BJ (cell line): ENCODE data around the gene ZNF804A. TPM values are rescaled to one million over a fixed set of nuclear protein-coding genes. Genes with fewer than 3 reads are reported as not detected.

Source experiments
- CTCF ChIA-PET: fragments of 350-600 bp; formaldehyde crosslinking; extraction: SDS; loops from one replicate; lab custom pipeline; 2021; ENCODE audit warnings: antibody characterized with exemption, inconsistent platforms; lab: Yijun Ruan, JAX
- POLR2A ChIA-PET: fragments of 300-600 bp; sonication (Branson Sonifier 250); formaldehyde crosslinking; extraction: SDS; loops from one replicate; lab custom pipeline; 2021; ENCODE audit warnings: antibody characterized with exemption; lab: Charles Lee
- DNase-seq: peaks from one replicate; pipeline ENCODE4 v3.0.0-alpha.2; 2011; ENCODE audit warnings: low read depth
- H3K27me3 ChIP-seq: 2 replicates; pipeline ENCODE4 v1.6.0; 2011; ENCODE audit warnings: low read length; ENCODE audit not compliant: control insufficient read depth, insufficient read depth
- H3K36me3 ChIP-seq: 2 replicates; pipeline ENCODE4 v1.5.1; 2011; ENCODE audit warnings: low read length; ENCODE audit not compliant: control insufficient read depth, insufficient read depth
- H3K4me3 ChIP-seq: 2 replicates; pipeline ENCODE4 v1.5.1; 2011; ENCODE audit warnings: low read depth, mild to moderate bottlenecking, control low read depth, low read length
- polyA plus RNA-seq: library from polyadenylated mRNA; depleted of rRNA; stranded (reverse); fragments of >200 nt; gene quantifications from 2 replicates; pipeline ENCODE4 v1.2.3, GENCODE V29; 2011
- TF ChIP-seq, protein P1 (sequence below): IDR thresholded peaks from 2 replicates; pipeline ENCODE4 v1.5.1; 2011; ENCODE audit warnings: low read depth, mild to moderate bottlenecking, control low read depth, inconsistent platforms, low read length, moderate library complexity; ENCODE audit not compliant: insufficient read depth

The ZNF804A gene
- polyA plus RNA-seq, 1 experiment = 0.53 TPM

DNA sequence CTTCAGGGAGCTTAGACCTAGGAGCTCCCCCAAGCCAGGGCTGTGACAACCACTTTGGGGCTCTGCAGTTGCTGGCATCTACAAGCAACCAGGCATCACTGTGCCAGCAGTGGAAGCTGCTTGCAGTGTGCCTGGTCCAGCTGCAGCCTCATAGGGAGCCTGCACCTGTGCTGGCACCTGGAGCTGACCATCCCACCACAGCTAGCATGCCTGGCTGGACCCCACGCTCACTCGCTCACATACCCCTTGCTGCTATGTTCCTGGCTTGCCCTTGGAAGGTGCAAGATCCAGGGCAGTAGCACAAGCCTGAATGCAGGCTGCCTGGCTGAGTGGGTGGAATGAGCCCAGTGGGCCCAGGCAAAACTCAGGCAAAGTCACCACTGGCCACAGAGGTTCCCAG, 82.5 kb downstream of the ZNF804A start:
- TF ChIP-seq, protein P1, sequence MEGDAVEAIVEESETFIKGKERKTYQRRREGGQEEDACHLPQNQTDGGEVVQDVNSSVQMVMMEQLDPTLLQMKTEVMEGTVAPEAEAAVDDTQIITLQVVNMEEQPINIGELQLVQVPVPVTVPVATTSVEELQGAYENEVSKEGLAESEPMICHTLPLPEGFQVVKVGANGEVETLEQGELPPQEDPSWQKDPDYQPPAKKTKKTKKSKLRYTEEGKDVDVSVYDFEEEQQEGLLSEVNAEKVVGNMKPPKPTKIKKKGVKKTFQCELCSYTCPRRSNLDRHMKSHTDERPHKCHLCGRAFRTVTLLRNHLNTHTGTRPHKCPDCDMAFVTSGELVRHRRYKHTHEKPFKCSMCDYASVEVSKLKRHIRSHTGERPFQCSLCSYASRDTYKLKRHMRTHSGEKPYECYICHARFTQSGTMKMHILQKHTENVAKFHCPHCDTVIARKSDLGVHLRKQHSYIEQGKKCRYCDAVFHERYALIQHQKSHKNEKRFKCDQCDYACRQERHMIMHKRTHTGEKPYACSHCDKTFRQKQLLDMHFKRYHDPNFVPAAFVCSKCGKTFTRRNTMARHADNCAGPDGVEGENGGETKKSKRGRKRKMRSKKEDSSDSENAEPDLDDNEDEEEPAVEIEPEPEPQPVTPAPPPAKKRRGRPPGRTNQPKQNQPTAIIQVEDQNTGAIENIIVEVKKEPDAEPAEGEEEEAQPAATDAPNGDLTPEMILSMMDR = no peak
- Histone ChIP-seq H3K36me3 (no peaks in the 10 kb centered on the region), H3K4me3 (no peak overlapping the region), H3K27me3 (no peaks in the 10 kb centered on the region)
- ChIA-PET POLR2A (no interaction called here), CTCF (no interaction called here)
- no peak for DNase-seq

DNA sequence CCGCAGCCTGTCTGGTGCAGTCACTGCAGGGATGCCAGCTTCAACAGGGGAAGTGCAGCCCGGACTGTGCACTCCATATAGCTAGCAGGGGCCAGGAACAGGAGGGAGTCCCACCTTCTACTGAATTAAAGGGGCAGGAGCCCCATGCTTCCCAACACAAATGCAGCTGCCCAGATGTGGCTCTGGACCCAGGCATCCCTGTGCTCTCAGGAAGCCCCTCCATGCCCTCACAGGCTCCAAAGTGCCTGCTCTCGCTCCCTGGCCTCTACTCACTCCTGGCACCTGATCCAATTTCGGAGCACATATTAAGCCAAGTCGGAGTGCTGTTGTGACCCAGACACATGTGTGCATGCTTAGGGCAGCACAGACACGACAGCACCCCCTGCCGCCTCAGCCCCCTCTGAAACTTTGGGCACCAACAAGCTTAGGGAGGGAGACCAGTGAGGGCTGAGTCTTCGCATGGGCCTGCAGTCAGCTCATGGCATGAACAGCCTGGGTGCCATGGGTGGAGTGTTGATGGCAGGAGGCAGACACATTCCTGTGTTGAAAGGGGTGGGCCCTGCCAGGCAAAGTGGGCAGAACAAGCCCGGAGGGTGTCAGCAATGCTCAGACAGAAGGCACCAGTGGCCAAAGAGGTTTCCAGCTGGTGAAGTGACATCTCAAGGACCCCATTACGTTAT, 83.5 kb downstream of the ZNF804A start:
- DNase-seq = no peak
- TF ChIP-seq, protein P1 = no peak
- ChIA-PET POLR2A (no interaction called here), CTCF (no interaction called here)
- Histone ChIP-seq H3K4me3 (no peak overlapping the region), H3K36me3 (no peaks in the 10 kb centered on the region), H3K27me3 (no peaks in the 10 kb centered on the region)

DNA sequence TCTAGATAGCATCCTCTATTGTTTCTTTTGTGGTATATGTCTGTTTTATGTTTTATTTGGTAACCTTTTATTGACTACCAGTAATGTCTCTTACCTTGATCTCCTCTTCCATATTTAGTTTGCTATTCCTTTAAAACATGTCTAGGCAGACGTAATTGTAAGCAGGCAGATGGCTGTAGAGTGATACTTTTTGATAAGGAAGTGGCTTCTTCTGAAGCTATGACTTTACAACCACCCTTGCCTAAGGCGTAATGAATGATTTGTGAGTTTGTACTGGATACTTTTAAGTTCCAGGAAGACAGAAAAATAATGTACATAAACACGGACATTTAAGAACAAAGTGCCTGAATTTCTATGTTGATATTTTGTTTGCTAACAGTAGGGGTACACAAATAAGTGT, 85.6 kb downstream of the ZNF804A start:
- Histone ChIP-seq H3K36me3 (no peaks in the 10 kb centered on the region), H3K4me3 (no peak overlapping the region), H3K27me3 (no peaks in the 10 kb centered on the region)
- ChIA-PET POLR2A (no interaction called here), CTCF (no interaction called here)
- DNase-seq = no peak
- TF ChIP-seq, protein P1 = no peak

DNA sequence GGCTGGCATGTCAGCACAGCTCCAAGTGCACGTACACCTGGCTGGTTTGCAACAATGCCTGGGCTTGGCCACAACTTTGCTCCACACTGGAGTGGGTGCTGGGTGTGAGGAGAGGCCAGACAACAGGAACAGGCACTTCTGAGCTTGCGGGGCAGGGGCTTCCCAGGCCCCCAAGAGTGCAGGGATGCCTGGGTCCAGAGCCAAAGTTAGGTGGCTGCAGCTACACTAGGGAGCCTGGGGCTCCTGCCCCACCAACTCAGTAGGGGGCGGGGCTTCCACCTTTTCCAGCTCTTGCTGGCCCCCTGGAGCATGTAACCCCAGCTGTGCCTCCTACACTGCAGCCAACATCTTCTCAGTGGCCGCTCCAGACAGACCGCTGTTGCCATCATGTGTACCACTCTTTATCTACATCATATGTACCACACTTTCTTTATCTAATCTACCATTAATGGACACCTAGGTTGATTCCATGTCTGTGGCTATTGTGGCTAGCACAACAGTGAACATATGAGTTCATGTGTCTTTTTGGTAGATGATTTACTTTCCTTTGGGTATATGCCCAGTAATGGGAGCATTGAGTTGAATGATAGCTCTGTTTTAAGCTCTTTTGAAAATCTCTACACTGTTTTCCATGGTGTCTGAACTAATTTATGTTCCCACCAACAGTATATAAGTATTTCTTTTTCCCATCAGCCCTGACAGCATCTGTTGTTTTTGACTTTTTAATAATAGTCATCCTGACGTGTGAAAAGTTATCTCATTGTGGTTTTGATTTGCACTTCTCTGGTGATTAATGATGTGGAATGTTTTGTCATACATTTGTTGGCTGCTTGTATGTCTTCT, 87.9 kb downstream of the ZNF804A start:
- no peaks in the 10 kb centered on the region for H3K27me3 ChIP-seq
- TF ChIP-seq, protein P1 = no peak
- ChIA-PET POLR2A (no interaction called here), CTCF (no interaction called here)
- no peak for DNase-seq
- no peaks in the 10 kb centered on the region for H3K36me3 ChIP-seq
- H3K4me3 ChIP-seq = no peak overlapping the region

DNA sequence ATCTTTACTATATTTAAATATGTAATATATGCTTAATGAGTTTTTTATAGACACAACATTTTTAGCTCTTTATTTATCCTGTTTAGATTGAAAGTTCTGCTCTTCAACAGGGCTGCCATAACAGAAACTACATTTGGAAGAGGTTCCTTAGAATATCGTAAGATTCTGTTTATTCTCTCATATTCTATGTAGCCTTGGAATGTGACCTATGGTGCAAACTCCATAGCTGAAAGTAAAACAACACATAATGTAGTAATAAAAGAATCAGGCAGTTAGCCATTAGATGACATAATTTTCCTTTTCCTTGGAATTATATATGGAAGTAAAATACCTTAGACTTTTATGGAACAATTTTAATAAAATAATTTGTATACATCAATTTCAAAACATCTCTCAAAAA, 91.3 kb downstream of the ZNF804A start:
- DNase-seq = no peak

More for the DNA sequence above, 91.3 kb downstream of the ZNF804A start:
- Histone ChIP-seq H3K4me3 (no peak overlapping the region), H3K27me3 (no peaks in the 10 kb centered on the region), H3K36me3 (no peaks in the 10 kb centered on the region)
- CTCF ChIA-PET = no interaction called here
- POLR2A ChIA-PET = no interaction called here
- TF ChIP-seq, protein P1 = no peak
